Measurements from ENCODE around the gene ZIC2. TPM values are rescaled to one million over a fixed set of nuclear protein-coding genes. Genes with fewer than 3 reads are reported as not detected.

The ZIC2 gene
- total RNA-seq, 1 experiment from 2014 or later = 426 TPM

GRCh38 chr13:99960663-99961311, 20.8 kb upstream of the ZIC2 start:
- no peak overlapping the region for H3K18ac ChIP-seq (ENCODE audit: insufficient read length, low read depth, low read length)
- no peaks in the 10 kb centered on the region for H3K9me3 ChIP-seq (ENCODE audit: control insufficient read depth, low read depth, low read length)
- H3T11ph ChIP-seq (ENCODE audit: low read length) = no peak overlapping the region
- H3K79me1 ChIP-seq (ENCODE audit: insufficient read depth, low read depth, low read length, poor library complexity, severe bottlenecking) = no peaks in the 10 kb centered on the region
- WGBS (ENCODE audit: extremely low coverage, insufficient read length, low lambda C conversion rate) = no CpG with 5 or more reads among the region's 13 CpGs
- H3K56ac ChIP-seq (ENCODE audit: insufficient read length, low read depth, low read length) = no peak overlapping the region
- Mint-ChIP-seq H3K27ac (no peak overlapping the region; a peak in 1 of 7 replicates), H3K4me3 (peak overlapping the region; percentile 6 to 67; a peak in 4 of 5 replicates), H3K27me3 (ENCODE audit: low read depth) (peaks cover 63% of the 10 kb centered on the region), H3K4me1 (peaks cover 64 to 70% of the 10 kb centered on the region in 2 experiments), H3K9me3 (no peaks in the 10 kb centered on the region), H3K36me3 (ENCODE audit: insufficient read depth in 1 of 3, low read depth in 3 of 3) (peaks cover 16 to 24% (median 19%) of the 10 kb centered on the region in 3 experiments; a peak in 6 of 7 replicates)
- no peak overlapping the region for H3K9ac ChIP-seq (ENCODE audit: extremely low read depth, insufficient read length, low read length)
- H3K27me3 ChIP-seq (ENCODE audit: insufficient read depth, low read length) = peaks cover 27% of the 10 kb centered on the region; the same call in 1 of the 2 replicates
- peaks cover 38% of the 10 kb centered on the region for H3K23me2 ChIP-seq (ENCODE audit: insufficient read length, low read depth, low read length, poor library complexity, severe bottlenecking)
- no peak overlapping the region for H2BK15ac ChIP-seq (ENCODE audit: low read depth, low read length)
- no peak overlapping the region for H2BK12ac ChIP-seq (ENCODE audit: insufficient read length, low read depth, low read length)
- no peak for DNase-seq
- no peak overlapping the region for H4K5ac ChIP-seq (ENCODE audit: insufficient read length, low read depth, low read length)
- H2AK5ac ChIP-seq (ENCODE audit: insufficient read length, low read length) = no peak overlapping the region
- H3K4ac ChIP-seq (ENCODE audit: low read depth, low read length) = no peak overlapping the region
- no peaks in the 10 kb centered on the region; the same call in 1 of the 2 replicates for H3K79me2 ChIP-seq (ENCODE audit: insufficient read depth, low read length)
- H3K4me1 ChIP-seq (ENCODE audit: insufficient read depth, low read length) = no peaks in the 10 kb centered on the region
- no peak overlapping the region for H4K91ac ChIP-seq (ENCODE audit: insufficient read length, low read depth, low read length)
- no peak overlapping the region for H3K14ac ChIP-seq (ENCODE audit: insufficient read depth, low read length)
- no peak overlapping the region for H2BK20ac ChIP-seq (ENCODE audit: low read depth, low read length, poor library complexity, severe bottlenecking)
- H2BK120ac ChIP-seq (ENCODE audit: low read depth, low read length, poor library complexity, severe bottlenecking) = no peak overlapping the region
- H3K23ac ChIP-seq (ENCODE audit: insufficient read length, low read depth, low read length) = no peak overlapping the region
- H4K20me1 ChIP-seq (ENCODE audit: control insufficient read depth, insufficient read depth, insufficient read length) = no peaks in the 10 kb centered on the region
- peak overlapping the region; percentile 26 for H3K4me2 ChIP-seq (ENCODE audit: insufficient read depth, insufficient read length, low read length)
- no peak overlapping the region for H4K8ac ChIP-seq (replicated peaks; ENCODE audit: insufficient read length, low read depth, low read length)
- H2AFZ ChIP-seq (ENCODE audit: low read length) = no peak overlapping the region
- H2BK5ac ChIP-seq (ENCODE audit: insufficient read length, low read length) = no peak overlapping the region
- no peak overlapping the region for H3K27ac ChIP-seq (ENCODE audit: insufficient read length, low read depth, low read length)
- no peak for TF ChIP-seq CTCF (conservative IDR thresholded peaks at IDR 0.05)

All from H9 (cell line).